ENCODE data around the gene ST6GALNAC2.
"Not testable (repeated sequence)": the region's sequence is repeated elsewhere in the genome, so short reads cannot be mapped to it uniquely, and the experiment has no call there.

GRCh38 chr17:76525513-76525833 is 60.2 kb downstream of the ST6GALNAC2 start:
- TF ChIP-seq CTCF, POLR2A, EP300 (IDR thresholded peaks at IDR 0.05): not testable (repeated sequence)

All from tibial nerve (tissue), 4 donors.